H1 (cell line): ENCODE data around the gene PLEKHG4. TPM values are rescaled to one million over a fixed set of nuclear protein-coding genes. Genes with fewer than 3 reads are reported as not detected.

Experiments
- CTCF ChIA-PET: fragments of 300-600 bp; sonication (Branson Sonifier 250); formaldehyde crosslinking; loops from one replicate; lab custom pipeline; 2021; ENCODE audit not compliant: partially characterized antibody; lab: Charles Lee
- POLR2A ChIA-PET: fragments of 300-600 bp; sonication (Branson Sonifier 250); formaldehyde crosslinking; loops from one replicate; lab custom pipeline; 2021; ENCODE audit warnings: inconsistent platforms; ENCODE audit not compliant: partially characterized antibody; lab: Charles Lee
- DNase-seq, 2 experiments: peaks; one replicate each; pipeline versions ENCODE4 v3.0.0 to v3.0.0-alpha.2; 2010 to 2022; ENCODE audit warnings: low spot score in 2 of 2, low read depth in 1 of 2, mixed read lengths in 1 of 2
- FAIRE-seq: peaks from 2 replicates; lab custom pipeline; 2011; peaks lifted over from hg19 to GRCh38; lab: Jason Lieb, UNC
- H2AFZ ChIP-seq: 2 replicates; pipeline ENCODE4 v1.8.1; 2012; ENCODE audit warnings: low read length, inconsistent platforms
- H2AK5ac ChIP-seq: 2 replicates; pipeline ENCODE4 v1.6.1; 2013; ENCODE audit warnings: low read depth, low read length
- H2BK120ac ChIP-seq: replicated peaks from 2 replicates; pipeline ENCODE3; 2013; ENCODE audit warnings: low read depth, low read length, inconsistent platforms
- H2BK12ac ChIP-seq: 2 replicates; pipeline ENCODE4 v1.6.1; 2013; ENCODE audit warnings: low read depth, low read length
- H2BK15ac ChIP-seq: 2 replicates; pipeline ENCODE4 v1.6.1; 2013; ENCODE audit warnings: low read length
- H2BK20ac ChIP-seq: 2 replicates; pipeline ENCODE4 v1.6.1; 2013; ENCODE audit warnings: low read length
- H2BK5ac ChIP-seq: 2 replicates; pipeline ENCODE4 v1.6.1; 2013; ENCODE audit warnings: low read depth, low read length
- H3K14ac ChIP-seq: 2 replicates; pipeline ENCODE4 v1.6.1; 2013; ENCODE audit warnings: inconsistent platforms; ENCODE audit not compliant: insufficient read length
- H3K18ac ChIP-seq: 2 replicates; pipeline ENCODE4 v1.6.1; 2013; ENCODE audit warnings: low read length; ENCODE audit errors: extremely low read depth
- H3K23ac ChIP-seq: 2 replicates; pipeline ENCODE4 v1.6.1; 2013; ENCODE audit warnings: inconsistent platforms; ENCODE audit not compliant: insufficient read length
- H3K23me2 ChIP-seq: 2 replicates; pipeline ENCODE4 v1.6.1; 2013; ENCODE audit warnings: low read depth, low read length
- H3K27ac ChIP-seq: 2 replicates; pipeline ENCODE4 v1.6.1; 2011; ENCODE audit warnings: low read depth, low read length, inconsistent platforms
- H3K27me3 ChIP-seq, 4 experiments: replicated peaks in 1 of 4; 1 replicate in 1 of 4; 2 replicates in 3 of 4; pipeline versions ENCODE4 v1.6.1 to v1.8.1; 2011 to 2013; ENCODE audit warnings: low read length in 3 of 4, mild to moderate bottlenecking in 3 of 4, inconsistent platforms in 2 of 4, mixed read lengths in 2 of 4, moderate library complexity in 1 of 4; ENCODE audit not compliant: control insufficient read depth in 3 of 4, insufficient read depth in 3 of 4; ENCODE audit errors: extremely low read depth in 1 of 4
- H3K36me3 ChIP-seq, 4 experiments: 2 replicates each; pipeline versions ENCODE4 v1.6.1 to v1.8.1; 2011 to 2013; ENCODE audit warnings: mild to moderate bottlenecking in 4 of 4, low read length in 3 of 4, moderate library complexity in 2 of 4, control low read depth in 1 of 4, inconsistent platforms in 1 of 4; ENCODE audit not compliant: insufficient read depth in 4 of 4, control insufficient read depth in 2 of 4
- H3K4ac ChIP-seq: replicated peaks from 2 replicates; pipeline ENCODE3; 2013; ENCODE audit warnings: low read length, low read depth, mixed read lengths, inconsistent platforms; ENCODE audit not compliant: insufficient read length
- H3K4me1 ChIP-seq, 4 experiments: replicated peaks in 1 of 4; 1 replicate in 1 of 4; 2 replicates in 3 of 4; pipeline versions ENCODE4 v1.6.1 to v1.8.1; 2011 to 2013; ENCODE audit warnings: low read length in 3 of 4, inconsistent platforms in 2 of 4, mixed read lengths in 1 of 4; ENCODE audit not compliant: insufficient read depth in 4 of 4, control insufficient read depth in 3 of 4
- H3K4me2 ChIP-seq, 2 experiments: 2 replicates each; pipeline versions ENCODE4 v1.6.1 to v1.8.1; 2011 to 2013; ENCODE audit warnings: low read depth in 2 of 2, low read length in 2 of 2, control low read depth in 1 of 2, inconsistent platforms in 1 of 2, mild to moderate bottlenecking in 1 of 2; ENCODE audit not compliant: insufficient read depth in 1 of 2
- H3K4me3 ChIP-seq, 4 experiments: fragments of 200-600, 300-600 bp in 1 of 4; sonication (generic), shearing (Covaris generic), sonication (Bioruptor Twin) in 1 of 4; 2 replicates each; pipeline versions ENCODE4 v1.5.1 to v1.8.1; 2011 to 2016; ENCODE audit warnings: low read length in 4 of 4, low read depth in 3 of 4, control low read depth in 2 of 4, inconsistent platforms in 2 of 4, mild to moderate bottlenecking in 2 of 4, mixed read lengths in 1 of 4, moderate library complexity in 1 of 4; ENCODE audit not compliant: insufficient read depth in 2 of 4; ENCODE audit errors: extremely low read depth in 1 of 4
- H3K56ac ChIP-seq: replicated peaks from 2 replicates; pipeline ENCODE3; 2013; ENCODE audit warnings: low read depth, mild to moderate bottlenecking, mixed read lengths, low read length, inconsistent platforms; ENCODE audit not compliant: insufficient read length
- H3K79me1 ChIP-seq: 2 replicates; pipeline ENCODE4 v1.6.1; 2013; ENCODE audit warnings: low read depth, low read length, control low read depth
- H3K79me2 ChIP-seq, 2 experiments: 2 replicates each; pipeline versions ENCODE4 v1.6.1 to v1.8.1; 2012 to 2013; ENCODE audit warnings: low read length in 2 of 2, mild to moderate bottlenecking in 2 of 2, inconsistent platforms in 1 of 2; ENCODE audit not compliant: insufficient read depth in 2 of 2, control insufficient read depth in 1 of 2
- H3K9ac ChIP-seq, 4 experiments: replicated peaks in 1 of 4; 1 replicate in 1 of 4; 2 replicates in 3 of 4; pipeline versions ENCODE4 v1.6.1 to v1.8.1; 2011 to 2013; ENCODE audit warnings: low read depth in 3 of 4, low read length in 3 of 4, control low read depth in 2 of 4, mild to moderate bottlenecking in 2 of 4, moderate library complexity in 2 of 4, inconsistent platforms in 1 of 4; ENCODE audit errors: extremely low read depth in 1 of 4
- H3K9me3 ChIP-seq, 2 experiments: 2 replicates each; pipeline versions ENCODE4 v1.6.1 to v1.8.1; 2012 to 2013; ENCODE audit warnings: mild to moderate bottlenecking in 2 of 2, moderate library complexity in 2 of 2, control low read depth in 1 of 2, inconsistent platforms in 1 of 2, low read depth in 1 of 2, low read length in 1 of 2, mixed read lengths in 1 of 2; ENCODE audit not compliant: insufficient read depth in 2 of 2
- H4K20me1 ChIP-seq, 2 experiments: replicated peaks in 1 of 2; 2 replicates each; pipeline versions ENCODE3 to v1.8.1; 2011 to 2013; ENCODE audit warnings: inconsistent platforms in 2 of 2, low read length in 2 of 2, mild to moderate bottlenecking in 1 of 2; ENCODE audit not compliant: insufficient read depth in 2 of 2, control insufficient read depth in 1 of 2
- H4K5ac ChIP-seq: 2 replicates; pipeline ENCODE4 v1.6.1; 2013; ENCODE audit warnings: low read length, low read depth, mixed read lengths, inconsistent platforms; ENCODE audit not compliant: insufficient read length
- H4K8ac ChIP-seq: 2 replicates; pipeline ENCODE4 v1.8.0; 2013; ENCODE audit warnings: mild to moderate bottlenecking, moderate library complexity, low read length, inconsistent platforms; ENCODE audit not compliant: insufficient read depth; ENCODE audit errors: extremely low read depth
- H4K91ac ChIP-seq: replicated peaks from 2 replicates; pipeline ENCODE3; 2013; ENCODE audit warnings: low read length, mixed read lengths, inconsistent platforms; ENCODE audit not compliant: insufficient read length
- GTF2F1 ChIP-seq: IDR thresholded peaks from 2 replicates; pipeline ENCODE4 v1.6.1; 2012; ENCODE audit warnings: low read depth, low read length, improper control_type of control experiment, borderline replicate concordance
- RNF2 ChIP-seq: fragments of 200-900, 300-1000 bp; sonication (generic); IDR thresholded peaks from 2 replicates; pipeline ENCODE4 v1.7.1; 2016; ENCODE audit warnings: borderline replicate concordance, low read depth, mild to moderate bottlenecking, antibody characterized with exemption, low read length; ENCODE audit not compliant: poor library complexity, severe bottlenecking; ENCODE audit errors: missing control alignments
- WGBS, 2 experiments: shearing (Covaris generic) in 1 of 2; methylation state at CpG; one replicate each; pipeline versions ENCODE4 v1.1.6 to v1.1.7; 2013 to 2015; ENCODE audit warnings: low lambda C conversion rate in 2 of 2, mixed read lengths in 2 of 2, inconsistent platforms in 1 of 2, low coverage in 1 of 2, missing lambda C conversion rate in 1 of 2; ENCODE audit not compliant: insufficient replicate concordance in 2 of 2, insufficient coverage in 1 of 2, insufficient read length in 1 of 2; ENCODE audit errors: extremely low coverage in 1 of 2, missing lambda C conversion rate in 1 of 2; 5-methylcytosine and 5-hydroxymethylcytosine counted together
- polyA plus RNA-seq, 7 experiments: library from polyadenylated mRNA; depleted of rRNA in 3 of 7; stranded (reverse) in 5 of 7; unstranded in 2 of 7; fragments of >200 nt in 5 of 7; fragments of 200-250 nt in 2 of 7; gene quantifications; 1 replicate in 5 of 7; 2 replicates in 1 of 7; 4 replicates in 1 of 7; pipeline versions ENCODE4 v1.2.1 to v1.2.3, GENCODE V29; 2011 to 2013; ENCODE audit warnings: missing spikeins in 2 of 7, mixed read lengths in 2 of 7
- total RNA-seq: library from RNA; stranded (reverse); fragmentation: NEBNext Ultra II Directional; extraction: Animal tissue kit (Norgen Biotek cat#: 25700); gene quantifications from 2 replicates; pipeline ENCODE4 v1.2.1, GENCODE V29; 2021

PLEKHG4 gene
- total and polyA plus RNA-seq, 2 of the 8 experiments (the other 6 are each of a cell fraction or from before 2014, with no cell fraction given), result 7.7 to 11.1 TPM

GRCh38 chr16:67245186-67245585 lies 34.1 kb upstream of the PLEKHG4 start:
- no peak for FAIRE-seq
- H3K4me2 ChIP-seq, result peak overlapping the region; percentile 92 to 95

More at GRCh38 chr16:67245186-67245585, 34.1 kb upstream of the PLEKHG4 start:
- no peak overlapping the region for H4K8ac ChIP-seq
- no peak for TF ChIP-seq RNF2
- no peak for TF ChIP-seq GTF2F1
- TF ChIP-seq, all 59 proteins: peak for 0
- Histone ChIP-seq H2BK5ac (no peak overlapping the region; the same call in 1 of the 2 replicates), H2BK15ac (peak overlapping the region; percentile 2), H3K23me2 (peaks cover 12% of the 10 kb centered on the region; the same call in 1 of the 2 replicates), H3K36me3 (no peaks in the 10 kb centered on the region), H2BK120ac (peak overlapping the region; percentile 2), H2AFZ (no peak overlapping the region), H3K9ac (no peak overlapping the region), H3K4me3 (peak overlapping the region in 2 of 4 experiments; percentile 70 to 71; a peak in 2 of 8 replicates), H2BK20ac (no peak overlapping the region), H3K18ac (no peak overlapping the region), H3K27ac (no peak overlapping the region), H4K5ac (no peak overlapping the region), H3K4me1 (peaks cover 16 to 37% (median 17%) of the 10 kb centered on the region in 4 experiments), H3K79me1 (peaks cover 16% of the 10 kb centered on the region), H2AK5ac (peak overlapping the region; percentile 33; the same call in 1 of the 2 replicates), H3K56ac (no peak overlapping the region), H4K20me1 (no peaks in the 10 kb centered on the region), H3K4ac (peak overlapping the region; percentile 25), H3K9me3 (no peaks in the 10 kb centered on the region), H4K91ac (no peak overlapping the region), H3K14ac (no peak overlapping the region), H3K23ac (no peak overlapping the region), H3K79me2 (peaks cover 0 to 21% of the 10 kb centered on the region in 2 experiments; a peak in 2 of 4 replicates), H2BK12ac (peak overlapping the region; percentile 22; the same call in 1 of the 2 replicates), H3K27me3 (peaks cover 0 to 18% (median 13%) of the 10 kb centered on the region in 4 experiments; a peak in 5 of 7 replicates)
- DNase-seq, result no peak
- 86% methylated on average over 4 of the region's 4 CpGs; no CpG with 5 or more reads in 1 of the 2 experiments for WGBS, 2 experiments
- POLR2A ChIA-PET, result interaction anchor here (0.8 to 6.8 kb wide), 3 partner anchors 10 to 55 kb away, joined by 3 to 111 read pairs (median 11); partner anchors contain the start of genes EXOC3L1 and TMEM208
- CTCF ChIA-PET, result interaction anchor here (1.0 to 1.9 kb wide), 11 partner anchors 14 to 62 kb away, joined by 3 to 9 read pairs (median 5); partner anchors contain the start of gene ELMO3
